Left ventricle myocardium inferior (tissue), 1 donor: Measurements from ENCODE around the gene SEC61G. TPM values are rescaled to one million over a fixed set of nuclear protein-coding genes. Genes with fewer than 3 reads are reported as not detected.
A peak's percentile ranks its signal among the peaks of the same experiment; 100 is the strongest.

Experiments used
- DNase-seq: peaks from one replicate; pipeline ENCODE4 v3.0.0-alpha.2; 2020
- H3K27ac ChIP-seq: fragments of 200-600 bp; replicated peaks from 2 replicates; pipeline ENCODE4 v1.8.0; 2021
- H3K27me3 ChIP-seq: fragments of 200-600 bp; 2 replicates; pipeline ENCODE4 v1.8.0; 2021; ENCODE audit warnings: low read depth
- H3K36me3 ChIP-seq: fragments of 200-600 bp; 2 replicates; pipeline ENCODE4 v1.8.0; 2021
- H3K4me1 ChIP-seq: fragments of 200-600 bp; 2 replicates; pipeline ENCODE4 v1.8.0; 2021
- H3K4me3 ChIP-seq: fragments of 200-600 bp; 2 replicates; pipeline ENCODE4 v1.8.0; 2021; ENCODE audit warnings: mild to moderate bottlenecking, moderate library complexity
- H3K9me3 ChIP-seq: fragments of 200-600 bp; replicated peaks from 2 replicates; pipeline ENCODE4 v1.8.0; 2021
- CTCF ChIP-seq: fragments of 200-600 bp; IDR thresholded peaks from 2 replicates; pipeline ENCODE4 v1.8.0; 2021; ENCODE audit warnings: antibody characterized with exemption, mild to moderate bottlenecking, borderline replicate concordance
- intact Hi-C: fragments of 100-400 bp; cut with micrococcal nuclease; formaldehyde crosslinking; loops from one replicate; pipeline ENCODE4 v1.11.0; 2022
- total RNA-seq: library from RNA; stranded (reverse); fragmentation: NEBNext Ultra II Directional; extraction: Animal tissue kit (Norgen Biotek cat#: 25700); gene quantifications from one replicate; pipeline ENCODE4 v1.2.1, GENCODE V29; 2021
- donor health status: DM: no; HTN: yes; CAD: no; lungs with severe emphysema.

The SEC61G gene
- total RNA-seq, 1 donor from 2014 or later, result 103 TPM

- TF ChIP-seq CTCF, result no peak
- no peak for DNase-seq
- no peak overlapping the region for H3K4me3 ChIP-seq
- H3K27me3 ChIP-seq, result peaks cover under 1% of the 10 kb centered on the region
- H3K4me1 ChIP-seq, result no peaks in the 10 kb centered on the region
- H3K36me3 ChIP-seq, result no peaks in the 10 kb centered on the region
- H3K9me3 ChIP-seq, result no peaks in the 10 kb centered on the region
- no peak overlapping the region for H3K27ac ChIP-seq
- intact Hi-C loops, result no loop called here
Observed at GRCh38 chr7:54778166-54778565, 19.2 kb upstream of the SEC61G start.

- no peak for DNase-seq
Observed at GRCh38 chr7:54774785-54775740, 16.1 kb upstream of the SEC61G start.

GRCh38 chr7:54773472-54774399 lies 14.7 kb upstream of the SEC61G start:
- Histone ChIP-seq H3K9me3 (no peaks in the 10 kb centered on the region), H3K36me3 (no peaks in the 10 kb centered on the region), H3K4me3 (peak overlapping the region; percentile 53), H3K27ac (no peak overlapping the region), H3K4me1 (no peaks in the 10 kb centered on the region), H3K27me3 (peaks cover 18% of the 10 kb centered on the region)
- peak; percentile 90 for TF ChIP-seq CTCF
- DNase-seq, result peak; percentile 78
- intact Hi-C loops, result loop anchor here (5.0 kb wide), 1 partner anchor 484 kb away; no protein-coding TSS in a partner anchor

More at GRCh38 chr7:54774785-54775740, 16.1 kb upstream of the SEC61G start:
- no peak for TF ChIP-seq CTCF
- H3K27me3 ChIP-seq, result peaks cover 7% of the 10 kb centered on the region
- no peaks in the 10 kb centered on the region for H3K36me3 ChIP-seq
- intact Hi-C loops, result loop anchor here (5.0 kb wide), 1 partner anchor 482 kb away; no protein-coding TSS in a partner anchor
- no peak overlapping the region for H3K4me3 ChIP-seq
- no peaks in the 10 kb centered on the region for H3K9me3 ChIP-seq
- H3K27ac ChIP-seq, result no peak overlapping the region
- H3K4me1 ChIP-seq, result no peaks in the 10 kb centered on the region

- no peak for TF ChIP-seq CTCF
- Histone ChIP-seq H3K36me3 (no peaks in the 10 kb centered on the region), H3K27ac (no peak overlapping the region), H3K4me1 (no peaks in the 10 kb centered on the region), H3K27me3 (peaks cover 34% of the 10 kb centered on the region), H3K9me3 (no peaks in the 10 kb centered on the region), H3K4me3 (no peak overlapping the region)
- DNase-seq, result no peak
- intact Hi-C loops, result no loop called here
Observed at GRCh38 chr7:54769203-54769602, 10.2 kb upstream of the SEC61G start.

- no peak for TF ChIP-seq CTCF
- no peak for DNase-seq
- Histone ChIP-seq H3K4me3 (no peak overlapping the region), H3K9me3 (no peaks in the 10 kb centered on the region), H3K36me3 (no peaks in the 10 kb centered on the region), H3K27me3 (peaks cover 27% of the 10 kb centered on the region), H3K4me1 (peaks cover 3% of the 10 kb centered on the region), H3K27ac (no peak overlapping the region)
- intact Hi-C loops, result no loop called here
Observed at GRCh38 chr7:54764861-54765260, 5.8 kb upstream of the SEC61G start.
